ENCODE measurements around the gene C1D.

GRCh38 chr2:68107475-68107874 lies 44.7 kb upstream of the C1D start:
- TF ChIP-seq, protein P1, sequence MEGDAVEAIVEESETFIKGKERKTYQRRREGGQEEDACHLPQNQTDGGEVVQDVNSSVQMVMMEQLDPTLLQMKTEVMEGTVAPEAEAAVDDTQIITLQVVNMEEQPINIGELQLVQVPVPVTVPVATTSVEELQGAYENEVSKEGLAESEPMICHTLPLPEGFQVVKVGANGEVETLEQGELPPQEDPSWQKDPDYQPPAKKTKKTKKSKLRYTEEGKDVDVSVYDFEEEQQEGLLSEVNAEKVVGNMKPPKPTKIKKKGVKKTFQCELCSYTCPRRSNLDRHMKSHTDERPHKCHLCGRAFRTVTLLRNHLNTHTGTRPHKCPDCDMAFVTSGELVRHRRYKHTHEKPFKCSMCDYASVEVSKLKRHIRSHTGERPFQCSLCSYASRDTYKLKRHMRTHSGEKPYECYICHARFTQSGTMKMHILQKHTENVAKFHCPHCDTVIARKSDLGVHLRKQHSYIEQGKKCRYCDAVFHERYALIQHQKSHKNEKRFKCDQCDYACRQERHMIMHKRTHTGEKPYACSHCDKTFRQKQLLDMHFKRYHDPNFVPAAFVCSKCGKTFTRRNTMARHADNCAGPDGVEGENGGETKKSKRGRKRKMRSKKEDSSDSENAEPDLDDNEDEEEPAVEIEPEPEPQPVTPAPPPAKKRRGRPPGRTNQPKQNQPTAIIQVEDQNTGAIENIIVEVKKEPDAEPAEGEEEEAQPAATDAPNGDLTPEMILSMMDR (IDR thresholded peaks at IDR 0.05), result no peak
- no peak for TF ChIP-seq ZFX (IDR thresholded peaks at IDR 0.05; ENCODE audit: borderline replicate concordance)

All from 22Rv1 (cell line).